AG20443 (cell line): ENCODE data around the gene TEC.

Experiments
- DNase-seq: peaks from one replicate; pipeline ENCODE4 v3.0.0; 2012; ENCODE audit warnings: low spot score, mixed read lengths

TEC gene

DNA sequence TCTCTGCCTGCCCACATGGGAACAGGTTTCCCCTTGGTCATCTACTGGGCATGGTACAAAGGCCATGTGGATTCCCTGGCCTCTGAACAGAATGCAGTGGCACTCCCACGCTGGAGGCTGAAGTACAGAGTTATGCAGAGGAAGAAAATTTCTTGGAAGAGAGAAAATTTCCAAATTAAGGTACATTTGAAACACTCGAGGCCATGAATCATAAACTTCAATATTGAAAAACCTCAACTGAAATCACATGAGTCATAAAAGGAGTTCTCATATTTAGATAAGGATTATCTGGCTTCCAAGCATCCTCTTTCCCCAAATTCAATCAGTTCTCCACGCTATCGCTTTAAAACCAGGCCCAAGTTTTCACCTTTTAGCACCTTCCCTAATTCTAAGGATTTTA, 107.5 kb downstream of the TEC start:
- DNase-seq = no peak

DNA sequence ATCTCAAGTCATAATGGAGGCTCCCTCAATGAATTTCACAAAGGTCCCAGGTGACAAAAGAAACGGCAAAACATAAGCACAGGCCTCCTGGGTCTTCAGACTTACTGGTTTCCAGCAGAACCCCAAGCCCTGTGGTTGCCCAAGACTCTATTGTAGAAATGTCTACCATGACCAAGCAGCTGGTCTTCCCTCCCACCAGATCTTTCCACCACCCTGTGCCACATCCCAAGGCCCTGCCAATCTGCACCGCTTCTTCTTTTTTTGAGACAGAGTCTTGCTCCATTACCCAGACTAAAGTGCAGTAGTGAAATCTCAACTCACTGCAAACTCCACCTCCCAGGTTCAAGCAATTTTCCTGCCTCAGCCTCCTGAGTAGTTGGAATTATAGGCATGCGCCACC, 112.4 kb downstream of the TEC start:
- DNase-seq = no peak

DNA sequence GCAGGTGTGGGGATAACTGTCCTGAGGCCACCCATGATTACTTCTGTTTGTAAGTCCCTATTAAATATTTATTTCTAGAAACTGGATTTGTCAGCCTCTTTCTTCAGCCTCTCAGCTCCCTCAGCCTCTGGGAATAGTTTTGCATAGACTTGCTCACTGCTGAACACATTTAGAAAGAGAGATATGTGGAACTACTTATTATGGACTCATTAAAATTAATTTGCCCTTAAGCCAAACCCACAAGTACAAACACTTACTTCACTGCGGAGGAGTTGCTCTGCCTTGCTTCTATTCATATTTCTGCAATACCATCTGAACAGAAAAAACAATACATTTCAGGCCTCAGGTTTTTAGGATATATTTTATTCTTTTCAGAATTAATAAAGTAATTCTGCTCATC, 113.2 kb downstream of the TEC start:
- no peak for DNase-seq

DNA sequence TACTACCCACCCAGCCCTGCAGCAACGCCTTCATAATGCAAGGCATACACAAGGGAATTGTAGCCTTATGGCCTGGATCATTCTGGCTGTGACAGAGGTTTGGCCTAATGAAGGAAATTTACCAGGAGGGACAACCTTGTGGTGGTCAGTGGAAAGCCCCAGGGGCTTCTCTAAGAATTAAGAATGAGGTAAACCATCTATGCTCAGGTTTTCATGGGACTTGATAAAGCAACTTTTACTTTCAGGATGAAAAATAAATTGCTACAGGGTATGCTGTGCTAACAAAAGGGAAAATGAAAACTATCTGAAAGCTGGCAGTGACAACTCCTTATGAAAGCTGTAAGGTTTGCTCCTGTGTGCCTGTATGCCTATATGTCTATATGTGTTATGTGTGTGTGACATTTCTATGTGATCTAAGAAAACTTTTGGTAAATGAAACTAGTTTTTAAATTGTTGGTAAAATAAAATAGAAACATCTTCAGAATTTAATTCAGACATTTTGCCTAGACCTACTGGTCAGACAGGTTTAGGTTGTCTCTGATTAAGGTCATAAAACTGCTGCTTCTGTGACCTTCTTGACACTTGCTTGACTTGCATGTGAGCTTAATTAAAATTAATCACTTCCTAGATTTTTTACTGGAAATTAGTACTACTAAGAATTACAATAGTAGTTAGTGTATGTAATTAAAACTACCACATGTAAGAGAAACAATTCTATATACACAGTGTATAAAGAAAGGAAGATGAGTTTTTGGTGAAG, 115.7 kb downstream of the TEC start:
- DNase-seq = no peak

DNA sequence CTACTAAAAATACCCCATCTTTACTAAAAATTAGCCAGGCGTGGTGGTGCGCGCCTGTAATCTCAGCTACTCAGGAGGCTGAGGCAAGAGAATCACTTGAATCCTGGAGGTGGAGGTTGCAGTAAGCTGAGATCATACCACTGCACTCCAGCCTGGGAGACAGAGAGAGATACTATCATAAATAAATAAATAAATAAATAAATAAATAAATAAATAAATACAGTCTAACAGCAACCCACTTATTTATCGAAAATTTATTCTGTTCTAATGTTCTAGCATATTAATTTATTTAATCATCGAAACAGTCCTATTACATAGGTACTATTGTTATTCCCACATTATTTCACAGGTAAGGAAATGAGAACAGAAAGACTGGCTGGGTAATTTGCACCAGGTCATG, 117.4 kb downstream of the TEC start:
- no peak for DNase-seq

DNA sequence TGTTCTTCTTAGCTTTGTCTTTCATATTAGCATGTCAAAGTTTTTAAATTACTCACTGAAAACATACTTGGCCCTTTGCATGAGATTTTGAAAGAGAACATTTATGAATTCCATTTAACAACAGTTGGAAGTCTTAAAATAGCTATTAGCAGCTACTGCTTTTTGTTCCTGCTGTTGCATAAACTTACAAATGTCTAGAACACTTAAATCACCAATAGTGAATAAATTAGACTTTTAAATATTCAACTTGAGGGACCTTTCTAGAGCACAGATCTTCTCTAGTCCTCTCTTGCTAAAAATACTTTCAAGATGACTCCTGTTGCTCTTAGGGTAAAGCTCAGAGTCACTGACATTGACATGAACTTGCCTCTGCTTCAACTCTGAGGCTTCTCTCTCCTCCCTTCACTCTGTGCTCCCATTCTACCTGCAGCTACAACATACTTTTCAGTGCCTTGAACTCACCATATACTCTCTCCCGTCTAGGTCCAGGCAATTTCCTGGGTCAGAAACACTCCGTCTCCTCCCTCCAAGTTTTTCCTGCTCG, 119.7 kb downstream of the TEC start:
- no peak for DNase-seq

DNA sequence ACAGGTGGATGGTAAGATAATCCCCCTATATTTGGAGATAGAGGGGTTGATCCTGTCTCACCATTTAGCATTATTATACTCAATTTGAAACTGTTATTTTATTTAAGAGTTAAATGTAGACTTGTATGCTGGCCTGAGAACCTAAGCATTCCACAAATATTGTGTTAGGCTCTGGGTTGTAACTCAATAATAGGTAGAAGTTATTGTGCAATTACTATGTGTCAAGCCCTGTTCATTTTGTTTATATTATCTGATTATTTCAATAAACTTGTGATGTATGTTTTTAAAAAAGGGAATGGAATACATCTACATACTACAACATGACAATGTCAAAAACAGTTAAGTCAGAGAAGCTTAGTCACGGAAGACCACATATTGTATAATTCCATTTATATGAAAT, 122.0 kb downstream of the TEC start:
- DNase-seq = no peak

DNA sequence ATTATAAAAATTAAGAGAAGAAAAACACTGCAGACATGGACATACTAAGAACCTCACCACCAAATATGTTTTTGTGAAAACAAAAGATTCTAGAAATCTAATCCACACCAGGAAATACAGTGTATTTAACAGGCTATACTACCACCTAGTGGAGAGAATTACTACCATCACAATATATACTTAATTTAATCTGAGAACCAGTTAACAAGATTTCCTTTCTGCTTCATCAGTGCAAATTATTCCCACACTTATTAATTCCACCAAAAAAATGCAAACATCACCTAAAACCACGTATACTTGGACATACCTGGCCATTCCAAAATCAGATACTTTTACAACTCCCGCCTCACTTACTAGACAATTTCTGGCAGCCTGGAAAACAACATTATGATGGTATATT, 128.6 kb downstream of the TEC start:
- peak; percentile 50 for DNase-seq

DNA sequence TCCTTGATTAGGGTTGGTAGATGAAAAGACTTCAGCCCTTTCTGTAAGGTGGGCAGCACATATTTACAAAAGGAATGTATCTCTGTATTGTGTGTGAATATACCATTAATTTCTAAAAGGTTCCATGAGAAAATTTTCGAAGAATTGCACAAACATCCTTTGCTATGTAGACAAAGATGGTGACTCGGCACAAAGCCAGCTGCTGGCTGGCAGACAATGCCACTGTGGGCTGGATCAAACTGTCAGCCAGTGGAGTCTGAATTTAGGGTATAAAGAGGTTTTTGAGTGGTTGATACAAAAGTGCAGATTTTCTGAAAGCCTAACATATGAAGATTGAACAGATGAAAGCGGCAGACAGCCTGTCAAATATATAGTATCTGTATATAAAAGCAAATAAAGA, 129.9 kb downstream of the TEC start:
- peak; percentile 17 for DNase-seq

DNA sequence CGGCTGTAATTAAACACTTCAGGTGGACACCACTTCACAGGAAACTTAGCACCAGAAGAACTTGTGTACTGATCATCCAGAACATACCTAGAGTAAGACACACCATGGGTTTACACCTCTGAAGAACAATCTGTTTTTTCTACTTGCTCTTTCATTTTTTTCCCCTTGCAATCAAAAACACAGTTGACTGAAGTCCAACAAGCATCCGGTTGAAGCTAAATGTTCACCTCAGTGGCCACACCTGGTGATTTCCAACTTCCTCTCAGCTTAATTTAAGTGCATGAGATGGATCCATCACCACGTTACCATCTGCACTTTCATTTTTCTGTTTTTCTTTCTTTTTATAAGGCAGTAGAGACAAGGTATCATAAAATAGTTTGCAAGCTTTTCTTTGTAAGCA, 130.7 kb downstream of the TEC start:
- DNase-seq = no peak

DNA sequence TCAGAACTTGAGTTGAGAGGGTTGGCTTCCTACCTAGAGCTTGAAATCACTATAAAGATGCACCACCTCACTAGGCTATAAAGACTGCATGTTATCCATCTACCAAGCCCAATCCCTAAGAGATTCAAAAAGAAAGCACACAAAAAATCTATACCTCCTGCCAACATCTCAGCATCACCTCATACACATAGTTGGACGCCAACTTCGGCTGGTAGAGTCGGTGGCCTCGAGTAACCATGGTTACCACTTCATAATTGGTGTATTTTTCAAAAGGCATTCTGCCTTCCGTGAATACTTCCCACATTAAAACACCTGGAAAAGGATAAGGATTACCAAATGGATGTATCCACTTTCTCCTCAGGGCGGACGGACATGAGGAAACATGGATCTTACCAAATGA, 131.1 kb downstream of the TEC start:
- DNase-seq = no peak

DNA sequence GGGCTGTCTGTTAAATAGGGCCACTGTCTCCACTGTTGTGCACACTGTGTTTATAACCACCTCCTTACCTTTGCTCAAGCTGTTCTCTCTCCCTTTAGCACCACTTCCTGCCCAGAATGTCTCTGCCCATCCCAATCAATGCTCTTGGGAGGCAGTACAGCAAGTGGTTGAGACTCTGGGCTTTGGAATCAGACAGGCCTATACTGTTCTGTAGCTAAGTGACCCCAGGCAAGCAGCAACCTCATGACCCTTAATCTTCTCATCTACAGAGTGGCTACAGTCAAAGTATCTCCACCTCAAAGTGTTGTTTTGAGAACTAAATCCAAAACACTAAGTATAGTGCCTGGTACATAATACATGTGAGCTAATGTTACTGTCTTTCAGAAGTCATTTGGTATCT, 131.8 kb downstream of the TEC start:
- no peak for DNase-seq

DNA sequence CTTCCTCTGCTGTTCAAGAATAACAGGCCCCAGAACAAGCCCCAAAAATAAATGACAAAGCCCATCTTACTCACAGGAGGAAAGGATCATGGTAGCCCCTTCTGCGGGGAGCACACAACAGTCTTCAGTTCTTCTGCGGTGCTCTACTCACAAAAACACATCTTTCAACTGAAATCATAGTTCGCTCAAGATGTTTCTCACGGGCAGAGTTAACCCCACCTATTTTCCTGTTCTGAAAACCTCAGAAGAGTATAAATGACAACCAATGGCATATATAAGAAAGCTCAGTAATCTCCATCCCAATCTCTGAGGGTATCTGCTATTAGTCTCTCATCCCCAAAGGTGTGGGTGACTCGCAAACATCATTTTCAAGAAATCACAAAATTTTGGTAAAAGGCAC, 135.6 kb downstream of the TEC start, which contains the start of gene TXK:
TSS of gene TXK (minus strand) at position 170 of the 400 bp plus-strand sequence. CDS start at position 90, 80 bp downstream.
- DNase-seq = no peak

DNA sequence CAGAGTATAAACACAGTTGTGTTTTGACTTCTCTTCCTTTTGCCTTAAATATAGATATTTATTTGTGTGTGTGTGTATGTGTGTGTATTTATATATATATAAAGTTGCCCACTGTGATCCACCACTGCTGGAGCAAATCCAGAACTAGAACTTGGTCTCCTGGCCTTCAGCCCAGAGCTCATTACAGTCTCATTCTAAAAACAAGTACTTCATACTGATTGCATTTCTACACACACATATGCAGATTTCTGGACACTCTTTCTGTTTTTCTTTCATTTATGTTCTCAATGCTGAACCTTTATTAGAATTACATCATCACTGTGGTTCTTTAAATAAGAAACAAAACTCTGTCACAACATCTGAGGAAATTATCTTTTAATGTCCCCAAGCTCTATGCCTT, 136.0 kb downstream of the TEC start:
- DNase-seq = no peak

DNA sequence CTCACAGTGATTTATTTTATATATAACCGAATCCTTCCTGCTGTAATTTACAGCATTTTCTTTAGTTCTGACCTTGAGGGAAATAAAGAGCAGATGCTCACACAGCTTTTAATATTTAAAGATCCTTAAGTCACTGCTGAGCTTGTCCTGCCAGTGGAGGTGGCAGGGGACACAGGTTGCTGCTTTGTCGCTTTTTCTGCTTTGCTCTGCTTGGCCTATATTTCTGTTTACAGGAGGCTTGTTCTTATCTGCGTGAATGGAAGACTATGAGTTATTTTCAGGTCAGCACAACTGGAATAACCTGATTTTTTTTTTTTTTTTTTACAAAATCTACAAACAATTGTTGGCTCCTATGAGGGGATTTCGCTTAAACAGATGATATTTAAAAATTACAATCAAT, 137.9 kb downstream of the TEC start:
- no peak for DNase-seq

DNA sequence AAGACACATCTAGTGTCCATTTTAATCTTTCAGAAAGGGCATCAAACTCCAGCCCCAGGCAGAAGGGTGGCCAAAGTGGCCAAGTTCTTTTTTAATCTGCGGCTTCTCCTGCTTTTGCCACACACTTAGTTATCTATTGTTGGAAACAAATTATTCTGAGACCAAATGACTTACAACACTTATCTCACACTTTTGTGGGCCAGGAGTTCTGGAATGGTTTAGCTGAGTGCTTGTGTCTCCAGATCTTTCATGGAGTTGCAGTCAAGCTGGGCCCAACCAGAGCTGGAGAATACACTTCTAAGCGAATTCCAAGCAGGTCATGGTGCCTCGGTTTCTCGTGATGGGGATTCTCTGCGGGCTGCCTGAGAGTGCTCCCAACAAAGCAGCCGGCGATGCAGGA, 139.5 kb downstream of the TEC start:
- no peak for DNase-seq

DNA sequence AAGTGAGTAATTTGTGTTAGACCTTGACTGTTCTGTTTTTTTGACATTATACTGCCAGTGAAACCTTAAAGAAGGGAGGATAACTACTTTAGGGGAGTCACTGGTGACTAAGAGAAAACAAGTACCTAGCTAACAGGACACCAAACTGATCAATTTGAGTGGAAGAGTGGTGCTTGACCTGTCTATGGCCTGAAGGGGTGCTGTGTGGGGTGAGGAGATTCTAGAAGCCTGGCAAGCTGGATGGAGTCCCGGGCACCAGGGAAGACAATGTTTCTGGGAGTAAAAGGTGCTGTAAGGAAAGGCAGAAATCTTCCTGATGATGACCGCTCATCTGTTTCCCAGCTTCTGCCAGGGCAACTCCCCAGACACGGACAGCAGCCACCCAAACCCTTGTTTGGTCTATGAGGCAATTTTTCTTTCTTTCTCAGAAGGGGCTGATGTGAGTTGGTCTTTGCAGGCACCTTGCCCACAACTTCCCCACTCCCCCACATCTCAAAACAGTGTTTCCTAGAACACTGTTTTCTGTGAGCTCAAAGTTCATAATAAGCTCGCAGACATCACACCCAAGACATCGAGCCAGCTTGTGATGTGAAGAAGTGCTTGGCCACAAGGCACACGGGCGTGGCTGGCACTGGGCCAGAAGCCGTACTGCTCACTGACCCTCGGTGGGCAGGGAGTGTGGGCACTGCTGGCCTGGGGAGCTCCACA, 140.2 kb downstream of the TEC start:
- no peak for DNase-seq

DNA sequence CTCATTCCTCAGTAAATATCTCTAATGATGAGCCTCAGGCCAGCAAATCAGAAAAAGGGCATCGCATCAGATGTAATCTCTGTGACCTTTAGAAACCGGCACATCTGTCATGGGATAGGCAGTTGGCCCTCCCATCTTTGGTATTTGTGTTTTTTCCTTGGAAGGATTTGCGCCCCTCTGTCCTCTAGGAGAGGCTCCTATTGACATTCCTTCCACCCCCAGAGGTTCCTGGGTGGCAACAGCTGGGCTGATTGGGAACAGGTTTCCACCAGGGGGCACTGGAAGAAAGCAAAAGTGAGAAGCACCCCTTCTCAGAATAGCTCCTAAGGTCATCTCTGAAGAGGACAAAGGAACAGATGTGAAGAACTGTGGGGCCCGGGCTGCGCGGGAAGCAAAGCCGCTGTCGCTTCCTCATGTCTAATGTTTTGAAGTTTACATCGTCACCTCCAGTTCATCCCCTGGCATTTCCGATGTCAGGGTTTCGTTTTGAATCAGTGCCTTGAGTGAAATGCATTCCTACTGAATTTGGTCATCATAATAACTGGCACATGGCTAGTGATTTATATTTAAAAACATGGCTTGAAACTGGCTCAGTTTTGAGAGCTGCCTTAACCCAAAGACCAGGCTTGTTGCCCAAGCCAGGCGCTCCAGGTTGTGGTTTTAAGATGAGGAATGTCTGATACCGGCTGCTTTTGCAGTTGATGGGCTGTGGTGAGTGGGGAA, 141.8 kb downstream of the TEC start:
- peak; percentile 82 for DNase-seq

DNA sequence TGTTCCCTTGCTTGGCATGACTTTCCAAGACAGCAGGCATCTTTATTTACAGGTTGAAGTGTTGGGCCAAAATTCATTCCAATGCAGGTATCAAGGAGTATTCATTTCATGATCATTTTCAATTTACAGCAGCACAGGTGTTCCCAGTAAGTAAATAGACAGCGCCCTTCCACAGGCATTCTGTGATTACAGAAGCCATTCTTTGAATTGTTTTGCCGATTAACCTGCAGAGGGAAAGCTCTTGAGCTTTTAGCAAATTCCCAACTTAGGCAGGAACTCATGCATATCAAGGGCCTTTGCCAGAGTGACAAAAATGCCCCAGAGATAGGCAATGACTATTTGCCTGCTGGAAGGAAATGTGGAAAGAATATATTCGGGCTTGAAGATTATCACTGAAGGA, 142.4 kb downstream of the TEC start:
- no peak for DNase-seq

DNA sequence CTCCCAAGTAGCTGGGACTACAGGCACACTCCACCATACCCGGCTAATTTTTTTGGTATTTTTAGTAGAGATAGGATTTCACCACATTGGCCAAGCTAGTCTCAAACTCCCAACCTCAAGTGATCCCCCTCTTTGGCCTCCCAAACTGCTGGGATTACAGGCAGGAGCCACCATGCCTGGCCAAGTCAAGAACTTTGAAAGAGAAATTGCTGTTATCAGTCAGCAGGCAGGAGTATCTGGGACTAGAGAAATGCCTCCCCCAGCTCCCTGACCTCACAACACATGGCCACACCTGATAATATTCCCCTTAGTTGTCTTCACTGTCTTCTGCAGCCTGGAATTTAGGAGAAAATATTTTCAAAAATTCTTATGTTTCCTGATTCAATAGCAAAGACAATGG, 143.0 kb downstream of the TEC start:
- DNase-seq = no peak

DNA sequence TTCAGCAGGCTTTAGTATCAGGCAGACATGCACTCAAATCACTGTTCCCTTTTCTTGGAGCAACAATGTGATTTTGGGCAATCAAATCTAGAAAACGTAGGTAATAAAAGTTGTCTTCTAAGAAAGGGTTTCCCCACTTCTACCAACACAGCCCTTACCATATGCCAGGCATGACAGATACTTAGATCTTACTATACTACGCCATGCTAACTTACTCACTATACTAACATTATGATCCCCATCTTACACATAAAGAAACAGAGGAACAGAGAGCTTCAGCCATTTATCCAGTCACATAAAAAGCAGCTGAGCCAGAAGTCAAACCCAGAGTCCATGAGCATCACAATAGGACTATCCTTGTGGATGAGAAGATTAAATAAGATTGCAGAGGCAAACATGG, 144.8 kb downstream of the TEC start:
- no peak for DNase-seq

DNA sequence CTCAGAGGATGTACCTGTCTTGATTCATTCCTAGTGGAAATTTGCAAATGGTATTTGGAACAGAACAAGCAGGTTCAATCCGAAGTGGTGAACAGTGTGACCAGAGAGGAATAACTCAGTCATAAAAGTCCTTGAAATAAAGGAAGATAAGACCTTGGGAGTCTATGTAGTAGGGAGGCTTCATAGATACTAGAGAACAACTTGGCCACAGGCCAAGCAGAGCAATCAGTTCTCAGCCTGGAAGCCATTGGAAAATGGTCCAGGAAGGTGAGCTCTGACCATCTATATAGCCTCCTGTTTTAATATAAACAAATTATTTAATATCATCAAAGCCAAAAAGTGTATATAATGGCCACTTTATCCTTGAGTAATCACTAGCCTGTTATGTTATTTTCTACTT, 146.9 kb downstream of the TEC start:
- no peak for DNase-seq

DNA sequence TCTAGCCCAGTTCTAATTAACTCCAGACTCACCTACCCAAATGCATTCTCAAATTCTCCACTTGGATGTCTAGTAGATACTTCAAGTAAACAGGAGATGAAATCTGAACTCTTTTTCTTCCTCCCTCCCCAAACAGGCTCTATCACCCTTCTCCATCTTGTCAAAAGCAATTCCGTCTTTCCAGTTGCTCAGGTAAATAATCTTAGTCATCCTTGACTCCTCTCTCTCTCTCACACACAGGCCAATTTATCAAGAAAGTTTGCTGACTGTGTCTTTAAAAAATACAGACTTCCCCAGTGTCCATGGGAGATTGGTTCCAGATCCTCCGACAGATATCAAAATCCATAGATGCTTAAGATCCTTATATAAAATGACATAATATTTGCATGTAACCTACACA, 148.5 kb downstream of the TEC start:
- DNase-seq = no peak
